OCI-LY7 (cell line): ENCODE results near the gene FADD. TPM values are rescaled to one million over a fixed set of nuclear protein-coding genes. Genes with fewer than 3 reads are reported as not detected.

Experiments used
- BruUV-seq: library from RNA; stranded (reverse); fragments of 400-500 nt; replicated peaks from 2 replicates; lab custom pipeline; 2021; lab: Mats Ljungman, UMichigan
- CTCF ChIA-PET: fragments of 300-600 bp; sonication (Branson Sonifier 250); formaldehyde crosslinking; loops from one replicate; lab custom pipeline; 2022; ENCODE audit warnings: antibody characterized with exemption; ENCODE audit not compliant: unreplicated experiment; lab: Charles Lee
- POLR2A ChIA-PET: fragments of 300-600 bp; sonication (Branson Sonifier 250); formaldehyde crosslinking; loops from one replicate; lab custom pipeline; 2022; ENCODE audit warnings: antibody characterized with exemption; lab: Charles Lee
- DNase-seq: peaks from one replicate; pipeline ENCODE4 v3.0.0-alpha.2; 2015; ENCODE audit warnings: low spot score
- H2AFZ ChIP-seq: fragments of 200-600 bp; sonication (generic), shearing (Covaris generic); 2 replicates; pipeline ENCODE4 v1.6.1; 2014; ENCODE audit warnings: mild to moderate bottlenecking, antibody characterized with exemption, low read length, moderate library complexity
- H3K27ac ChIP-seq: fragments of 200-600 bp; sonication (generic); 2 replicates; pipeline ENCODE4 v1.5.1; 2014; ENCODE audit warnings: mixed run types, low read depth, mild to moderate bottlenecking, moderate library complexity, low read length, inconsistent platforms; ENCODE audit not compliant: poor library complexity, severe bottlenecking
- H3K36me3 ChIP-seq: fragments of 200-600 bp; sonication (generic); 2 replicates; pipeline ENCODE4 v1.6.1; 2014; ENCODE audit warnings: mild to moderate bottlenecking, antibody characterized with exemption, low read length, moderate library complexity, mixed read lengths; ENCODE audit not compliant: insufficient read depth
- H3K4me1 ChIP-seq: fragments of 200-600 bp; sonication (generic); 2 replicates; pipeline ENCODE4 v1.5.1; 2014; ENCODE audit warnings: mild to moderate bottlenecking, low read length; ENCODE audit not compliant: insufficient read depth, poor library complexity, severe bottlenecking
- H3K4me2 ChIP-seq: fragments of 200-600 bp; sonication (generic); 2 replicates; pipeline ENCODE4 v1.6.1; 2014; ENCODE audit warnings: mild to moderate bottlenecking, low read length
- H3K4me3 ChIP-seq: fragments of 200-600 bp; sonication (generic); 2 replicates; pipeline ENCODE4 v1.5.1; 2014; ENCODE audit warnings: mild to moderate bottlenecking, low read depth, low read length; ENCODE audit not compliant: poor library complexity, severe bottlenecking
- H3K79me2 ChIP-seq: fragments of 200-600 bp; sonication (generic); 2 replicates; pipeline ENCODE4 v1.6.1; 2016; ENCODE audit warnings: low read depth, mild to moderate bottlenecking, low read length, moderate library complexity, mixed read lengths; ENCODE audit not compliant: insufficient read depth
- H3K9me2 ChIP-seq: fragments of 200-600 bp; sonication (generic); 2 replicates; pipeline ENCODE4 v1.6.1; 2016; ENCODE audit warnings: mild to moderate bottlenecking, low read length, mixed read lengths; ENCODE audit not compliant: insufficient read depth
- H3K9me3 ChIP-seq: fragments of 200-600 bp; sonication (generic); 2 replicates; pipeline ENCODE4 v1.6.1; 2014; ENCODE audit warnings: mild to moderate bottlenecking, mixed run types, low read length, mixed read lengths
- H4K20me1 ChIP-seq: fragments of 200-600 bp; sonication (generic); 2 replicates; pipeline ENCODE4 v1.6.1; 2014; ENCODE audit warnings: mild to moderate bottlenecking, antibody characterized with exemption, low read length, moderate library complexity, mixed read lengths; ENCODE audit not compliant: insufficient read depth
- CTCF ChIP-seq: fragments of 200-600 bp; sonication (generic); conservative IDR thresholded peaks from 2 replicates; pipeline ENCODE4 v1.5.1; 2014; ENCODE audit warnings: mild to moderate bottlenecking, antibody characterized with exemption, low read length, moderate library complexity, mixed read lengths
- EZH2phosphoT487 ChIP-seq: fragments of 200-600 bp; sonication (generic); IDR thresholded peaks from 2 replicates; pipeline ENCODE4 v1.6.1; 2018; ENCODE audit warnings: low read depth, borderline replicate concordance, mild to moderate bottlenecking, mixed run types, antibody characterized with exemption, low read length, moderate library complexity, mixed read lengths
- intact Hi-C: fragments of 100-400 bp; cut with micrococcal nuclease; formaldehyde crosslinking; loops from one replicate; pipeline ENCODE4 v1.10.0; 2022; ENCODE audit not compliant: unreplicated experiment
- total RNA-seq, 2 experiments: library from RNA; depleted of rRNA in 1 of 2; stranded (reverse); fragments of >200 nt in 1 of 2; shearing (Covaris generic) in 1 of 2; gene quantifications; 2 replicates each; pipeline ENCODE4 v1.2.3, GENCODE V29; 2014 to 2022

Gene FADD
- total RNA-seq, 2 experiments from 2014 or later, result 32.9 to 34.1 TPM

GRCh38 chr11:70183032-70183431 lies 20.1 kb upstream of the FADD start:
- POLR2A ChIA-PET, result interaction anchor here (0.7 kb wide), 1 partner anchor 1953 kb away, joined by 3 read pairs; no protein-coding TSS in a partner anchor
- intact Hi-C loops, result no loop called here

GRCh38 chr11:70183483-70184176 lies 19.5 kb upstream of the FADD start:
- H4K20me1 ChIP-seq, result no peaks in the 10 kb centered on the region
- H3K9me2 ChIP-seq, result no peaks in the 10 kb centered on the region
- CTCF ChIA-PET, result no interaction called here
- H3K79me2 ChIP-seq, result no peaks in the 10 kb centered on the region
- no TSS peak for BruUV-seq
- no peaks in the 10 kb centered on the region for H3K9me3 ChIP-seq
- no peak overlapping the region for H3K4me2 ChIP-seq
- no peaks in the 10 kb centered on the region for H3K4me1 ChIP-seq
- POLR2A ChIA-PET, result interaction anchor here (0.7 kb wide), 1 partner anchor 1953 kb away, joined by 3 read pairs; no protein-coding TSS in a partner anchor
- H3K27ac ChIP-seq, result no peak overlapping the region
- no peak for DNase-seq
- no peak for TF ChIP-seq EZH2phosphoT487
- no peak for TF ChIP-seq CTCF
- H3K4me3 ChIP-seq, result no peak overlapping the region
- no peaks in the 10 kb centered on the region for H3K36me3 ChIP-seq
- intact Hi-C loops, result no loop called here
- no peak overlapping the region for H2AFZ ChIP-seq

More at GRCh38 chr11:70183032-70183431, 20.1 kb upstream of the FADD start:
- H3K4me3 ChIP-seq, result no peak overlapping the region
- H4K20me1 ChIP-seq, result no peaks in the 10 kb centered on the region
- no peaks in the 10 kb centered on the region for H3K9me3 ChIP-seq
- no peak overlapping the region for H2AFZ ChIP-seq
- no TSS peak for BruUV-seq
- no peak overlapping the region for H3K4me2 ChIP-seq
- no peak for DNase-seq
- no peaks in the 10 kb centered on the region for H3K4me1 ChIP-seq
- no peaks in the 10 kb centered on the region for H3K36me3 ChIP-seq
- no peak for TF ChIP-seq EZH2phosphoT487
- H3K79me2 ChIP-seq, result no peaks in the 10 kb centered on the region
- no peak overlapping the region for H3K27ac ChIP-seq
- no peaks in the 10 kb centered on the region for H3K9me2 ChIP-seq
- CTCF ChIA-PET, result no interaction called here

GRCh38 chr11:70184396-70184795 lies 18.7 kb upstream of the FADD start:
- Histone ChIP-seq H3K9me3 (no peaks in the 10 kb centered on the region), H3K36me3 (no peaks in the 10 kb centered on the region), H4K20me1 (no peaks in the 10 kb centered on the region), H3K9me2 (no peaks in the 10 kb centered on the region), H2AFZ (no peak overlapping the region), H3K79me2 (no peaks in the 10 kb centered on the region), H3K27ac (no peak overlapping the region), H3K4me1 (no peaks in the 10 kb centered on the region), H3K4me2 (no peak overlapping the region), H3K4me3 (no peak overlapping the region)
- intact Hi-C loops, result no loop called here
- CTCF ChIA-PET, result no interaction called here
- no TSS peak for BruUV-seq
- no peak for DNase-seq
- POLR2A ChIA-PET, result no interaction called here
- TF ChIP-seq EZH2phosphoT487, result no peak
- no peak for TF ChIP-seq CTCF
